CD4-positive, alpha-beta T cell treated with Interleukin-17A for 1 hour (primary cell): ENCODE results near the gene GRIK4.

ENCODE experiments used
- DNase-seq: peaks from one replicate; pipeline ENCODE4 v3.0.0-alpha.2; 2020

The GRIK4 gene

DNA sequence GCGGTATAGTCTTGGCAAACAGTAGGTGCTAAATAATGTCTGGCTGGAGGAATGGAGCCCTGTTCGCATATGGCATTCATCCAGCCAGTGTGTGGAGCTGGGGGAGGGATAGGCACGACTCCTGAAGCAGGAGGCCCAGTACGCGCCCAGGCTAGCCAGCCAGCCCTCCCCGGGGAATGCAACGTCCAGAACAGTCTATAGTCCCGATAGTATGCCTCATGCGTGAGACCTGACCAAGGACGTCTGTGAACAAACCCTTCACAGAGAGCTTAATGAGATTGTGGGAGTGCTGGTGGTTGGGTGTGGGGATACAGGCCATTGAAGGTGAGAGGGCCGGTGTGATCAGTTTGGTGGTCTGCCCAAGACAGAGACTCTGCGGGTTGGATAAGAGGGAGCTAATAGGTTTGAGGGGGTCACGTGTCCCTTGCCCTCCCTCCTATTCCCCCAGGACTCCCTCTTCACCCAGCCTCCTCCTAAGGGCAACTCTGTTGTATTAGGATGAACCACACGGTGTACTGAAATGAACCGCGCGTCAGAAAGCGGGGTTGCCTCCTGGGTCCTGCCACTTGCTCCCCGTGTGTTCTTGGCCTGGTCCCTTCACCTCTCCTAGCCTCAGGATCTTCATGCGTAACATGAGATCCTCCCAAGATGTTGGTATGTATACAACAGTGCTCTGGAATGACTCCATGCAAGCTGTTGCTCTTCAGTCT lies 987 bp upstream of the GRIK4 start:
- no peak for DNase-seq

DNA sequence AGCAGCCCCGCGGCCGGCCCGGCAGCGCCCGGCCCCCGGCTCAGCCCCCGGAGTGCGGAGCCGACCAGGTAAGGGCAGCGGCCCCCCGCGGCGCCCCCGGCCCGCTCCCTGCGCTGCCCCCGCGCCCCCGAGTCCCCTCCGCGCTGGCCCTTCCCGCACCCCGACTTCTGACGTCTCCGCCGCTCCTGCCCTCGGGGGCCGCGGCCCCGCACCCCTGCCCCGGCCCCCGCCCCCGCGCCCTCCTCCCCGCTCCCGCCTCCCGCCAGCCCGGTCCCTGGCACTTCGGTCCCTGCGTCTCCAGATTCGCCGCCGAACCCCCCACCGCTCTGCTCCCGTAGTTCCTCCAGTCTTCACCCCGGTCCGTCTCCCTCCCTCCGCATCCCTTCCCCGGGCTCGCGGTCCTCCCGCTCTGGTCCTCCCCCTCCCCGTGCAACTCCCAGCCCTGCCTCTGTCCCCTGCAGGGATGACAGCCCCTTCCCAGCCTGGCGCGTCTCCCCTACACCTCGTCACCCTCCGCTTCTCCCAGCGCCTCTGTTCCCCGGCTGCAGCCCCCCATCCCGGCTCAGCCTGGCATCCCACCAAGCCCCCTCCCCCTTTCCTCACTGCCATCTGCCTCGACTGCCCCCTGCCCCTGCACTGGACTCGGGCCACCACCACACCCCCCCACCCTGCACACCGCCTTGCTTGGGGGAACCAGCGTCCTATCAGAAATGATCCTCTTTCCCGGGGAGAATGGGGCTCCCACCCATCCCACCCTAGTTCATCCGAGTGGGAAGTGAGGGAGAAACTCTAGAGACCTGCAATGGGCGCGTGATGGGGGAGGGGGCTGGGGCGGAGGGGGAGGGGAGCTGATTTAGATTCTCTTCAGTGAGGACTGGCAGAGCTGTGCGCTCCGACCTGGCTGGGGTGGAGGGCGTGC lies 531 bp downstream of the GRIK4 start:
- DNase-seq = no peak

DNA sequence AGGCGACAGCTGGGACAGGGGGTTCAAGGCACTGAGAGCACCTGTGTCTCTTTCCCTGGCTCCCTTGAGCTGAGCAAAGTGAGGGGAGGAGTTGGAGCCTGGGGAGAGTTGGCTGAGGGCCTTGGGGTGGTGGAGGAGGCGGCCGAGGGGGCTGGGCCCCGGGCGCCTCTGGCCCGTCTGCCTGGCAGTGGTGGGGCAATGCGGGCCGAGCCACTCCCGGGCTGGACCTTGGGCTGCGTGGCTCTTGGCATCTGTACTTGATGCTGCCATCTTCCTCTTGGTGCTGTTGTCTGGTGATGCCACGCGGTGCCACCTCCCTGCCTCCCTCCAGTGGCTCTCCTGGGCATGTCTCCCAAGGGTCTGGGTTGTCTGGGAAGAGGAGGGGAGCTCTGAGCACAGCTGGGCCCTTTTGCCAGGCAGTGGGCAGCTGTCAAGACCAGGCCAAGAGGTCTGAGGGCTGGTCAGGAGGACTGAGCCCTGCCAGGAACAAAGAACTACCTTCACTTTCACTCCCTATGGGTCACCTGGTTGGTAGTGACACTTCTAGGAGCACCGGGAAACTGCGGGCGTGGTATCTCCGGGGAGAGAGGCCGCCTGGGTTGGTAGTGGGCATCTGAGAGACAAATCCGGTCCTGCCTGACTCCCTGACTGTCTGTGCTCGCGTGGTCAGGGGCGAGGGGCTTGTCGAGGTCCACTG lies 1.3 kb downstream of the GRIK4 start:
- no peak for DNase-seq

DNA sequence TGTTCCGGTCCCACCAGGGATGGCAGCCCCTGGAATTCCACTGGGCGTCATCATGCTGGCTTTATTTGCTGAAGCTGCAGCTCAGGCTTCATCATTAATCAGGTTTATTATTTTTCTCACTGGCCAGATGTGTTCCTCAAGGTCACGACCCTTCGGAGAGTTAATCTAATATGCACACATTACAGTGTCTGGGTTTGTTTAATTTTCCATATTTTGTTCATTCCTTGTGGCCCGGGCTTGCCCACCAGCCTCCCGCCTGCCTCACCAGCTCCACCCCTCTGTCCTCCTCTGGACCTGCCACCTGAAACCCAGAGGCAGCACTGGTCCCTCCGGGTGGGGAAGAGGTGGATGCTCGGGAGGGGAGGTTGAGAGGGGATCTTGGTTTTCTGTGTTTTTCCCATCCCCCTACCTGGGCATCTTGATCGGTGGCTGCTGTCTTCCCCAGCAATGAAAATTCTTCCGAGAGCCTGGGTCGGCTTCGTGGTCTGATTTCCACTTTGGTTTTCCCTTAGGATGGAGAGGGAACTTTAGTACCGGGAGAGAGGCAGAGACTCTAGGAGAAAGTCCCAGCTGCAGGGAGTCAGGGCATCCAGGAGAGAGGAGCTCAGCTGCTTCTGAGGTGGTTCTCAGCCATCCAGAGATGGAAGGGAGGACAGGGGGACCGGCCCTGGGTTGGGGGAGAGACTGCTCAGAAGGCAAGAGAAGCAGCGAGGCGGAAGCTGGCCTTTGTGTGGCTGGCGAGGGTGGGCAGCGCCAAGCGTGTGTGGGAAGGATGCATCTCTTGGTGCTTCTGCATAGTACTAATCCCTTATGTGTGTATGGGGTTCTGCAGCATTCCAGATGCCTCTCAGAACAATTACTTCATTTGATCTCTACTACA lies 2.1 kb downstream of the GRIK4 start:
- no peak for DNase-seq

DNA sequence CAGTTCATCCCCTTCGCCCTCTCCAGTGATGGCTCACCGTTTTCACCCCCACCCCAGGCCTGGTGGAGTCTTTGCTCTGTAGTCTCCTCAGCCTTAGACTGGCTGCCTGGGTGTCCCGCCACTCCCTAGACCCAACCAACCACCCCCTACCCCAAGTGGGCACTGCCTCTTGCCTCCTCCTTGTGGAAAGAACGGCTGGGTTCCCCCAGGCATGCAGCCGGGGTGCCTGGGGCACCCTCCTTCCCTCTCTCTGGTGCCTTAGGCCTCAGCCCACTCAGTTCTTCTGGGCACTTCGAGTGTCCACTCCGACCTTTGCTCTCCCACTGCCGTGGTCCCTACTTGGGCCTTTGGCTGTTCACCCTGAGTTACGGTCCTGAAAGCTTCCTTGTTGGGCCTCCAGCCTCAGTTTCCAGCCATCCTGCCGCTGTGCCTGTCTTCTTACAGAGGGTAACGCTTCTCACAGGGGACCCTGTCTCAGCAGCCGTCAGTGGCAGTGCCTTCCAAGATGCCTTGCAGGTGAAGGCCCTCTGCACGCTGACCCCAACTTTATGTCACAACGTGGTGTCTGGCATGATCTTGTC lies 3.1 kb downstream of the GRIK4 start:
- no peak for DNase-seq

DNA sequence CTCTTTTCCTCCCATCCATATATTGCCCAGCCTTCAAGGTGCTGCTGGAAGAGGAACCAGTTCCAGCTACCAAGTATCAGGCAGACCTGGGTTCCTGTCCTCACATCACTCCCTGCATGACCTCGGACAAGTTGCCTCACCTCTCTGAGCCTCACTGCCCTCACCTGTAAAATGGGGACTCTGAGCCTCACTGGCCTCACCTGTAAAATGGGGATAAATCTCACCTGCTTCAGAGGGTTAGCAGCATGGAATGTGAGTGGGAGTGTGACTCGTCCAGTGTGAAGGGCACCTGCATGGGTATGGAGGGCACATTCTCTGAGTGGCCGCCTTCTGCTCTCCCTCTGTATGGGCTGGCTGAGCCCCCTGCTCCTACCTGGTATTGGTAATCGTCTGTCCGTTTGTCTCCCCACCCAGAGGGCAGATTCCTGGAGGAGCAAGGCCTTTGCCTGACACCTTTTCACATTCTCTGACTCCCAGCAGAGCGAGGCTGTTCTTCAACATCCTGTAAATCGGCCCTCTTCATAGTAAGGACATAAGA lies 3.7 kb downstream of the GRIK4 start:
- no peak for DNase-seq

DNA sequence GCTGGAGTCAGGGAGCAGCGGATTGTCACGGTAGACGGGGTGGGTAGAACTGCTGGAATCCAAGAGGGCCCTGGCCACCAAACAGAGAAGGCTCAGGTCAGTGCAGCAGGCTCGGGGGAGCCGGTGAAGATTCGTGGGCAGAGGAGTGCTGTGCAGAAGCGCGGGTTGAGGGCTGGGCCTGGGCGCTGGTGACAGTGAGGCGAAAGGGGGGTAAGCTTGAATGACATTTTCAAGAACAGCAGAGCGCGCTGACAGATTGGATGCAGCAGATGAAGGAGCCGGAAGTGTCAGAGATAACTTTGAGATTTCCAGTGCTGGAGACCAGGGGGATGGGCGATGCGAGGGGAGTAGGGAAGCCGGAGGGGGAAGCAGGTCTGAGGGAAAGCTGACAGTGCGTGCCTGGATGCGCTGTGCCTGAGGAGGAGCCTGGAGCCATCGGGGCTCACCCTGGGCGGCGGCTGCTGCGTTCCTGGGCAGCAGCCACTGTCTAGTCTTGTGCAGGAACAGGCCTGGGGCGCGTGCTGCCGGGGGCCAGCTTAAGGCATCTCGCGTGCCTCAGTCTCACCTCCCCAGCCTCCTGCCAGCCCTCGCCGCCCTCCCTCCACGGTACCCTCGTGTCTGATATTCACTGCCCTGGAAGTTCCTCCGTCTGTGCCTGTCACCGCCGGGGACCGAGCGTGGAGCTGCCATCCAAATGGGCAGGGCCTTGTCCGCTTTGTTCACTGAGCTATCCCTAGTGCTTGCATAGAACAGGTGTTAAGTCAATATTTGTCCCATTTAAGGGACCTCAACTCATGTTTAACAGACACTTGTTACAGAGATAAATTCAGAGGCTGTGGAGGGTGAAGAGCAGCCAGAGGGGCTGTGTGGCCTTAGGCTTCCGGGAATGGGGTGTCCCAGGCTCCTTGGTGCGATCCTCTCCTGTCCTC lies 5.2 kb downstream of the GRIK4 start:
- no peak for DNase-seq

DNA sequence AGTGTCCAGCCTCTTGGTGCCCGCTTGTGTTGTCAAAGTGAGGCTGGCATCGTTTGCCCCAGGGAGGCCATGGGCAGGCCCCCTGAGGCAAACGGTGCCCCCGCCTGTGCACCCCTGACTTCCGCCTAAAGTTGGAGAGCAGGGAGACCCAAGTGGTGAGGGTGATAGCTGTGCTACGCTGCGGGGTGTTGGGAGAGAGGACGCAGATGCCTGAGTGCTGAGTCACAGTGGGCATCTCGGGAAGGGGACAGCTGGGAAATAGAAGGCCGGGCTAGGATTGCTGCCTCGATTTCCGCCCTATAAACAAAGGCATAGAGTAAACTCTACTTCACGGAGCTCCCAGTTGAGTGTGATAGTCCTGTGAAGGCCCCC lies 5.8 kb downstream of the GRIK4 start:
- no peak for DNase-seq

DNA sequence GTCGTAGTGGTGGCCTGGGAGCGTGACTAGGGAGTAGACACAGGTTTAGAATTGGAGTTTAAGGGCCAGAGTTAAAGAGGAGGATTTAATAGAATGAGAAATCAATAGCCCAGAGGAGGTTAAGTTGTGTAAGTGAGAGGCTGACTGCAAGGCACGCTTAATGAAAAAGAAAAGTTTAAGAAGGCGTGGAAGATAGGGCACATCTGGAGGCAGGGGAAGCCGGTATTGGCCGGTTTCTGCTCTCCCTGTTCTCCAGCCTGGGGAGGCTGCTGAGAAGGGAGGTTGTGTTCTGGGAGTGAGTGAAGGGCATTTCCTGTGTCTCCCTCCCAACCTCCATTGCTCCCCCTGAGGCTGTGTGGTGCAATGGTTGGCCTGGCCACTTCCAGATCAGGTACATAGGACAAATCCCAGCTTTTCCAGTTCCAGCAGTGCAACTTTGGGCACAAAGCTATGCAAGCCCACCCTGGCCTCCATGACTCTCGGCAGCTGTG lies 6.3 kb downstream of the GRIK4 start:
- DNase-seq = no peak

DNA sequence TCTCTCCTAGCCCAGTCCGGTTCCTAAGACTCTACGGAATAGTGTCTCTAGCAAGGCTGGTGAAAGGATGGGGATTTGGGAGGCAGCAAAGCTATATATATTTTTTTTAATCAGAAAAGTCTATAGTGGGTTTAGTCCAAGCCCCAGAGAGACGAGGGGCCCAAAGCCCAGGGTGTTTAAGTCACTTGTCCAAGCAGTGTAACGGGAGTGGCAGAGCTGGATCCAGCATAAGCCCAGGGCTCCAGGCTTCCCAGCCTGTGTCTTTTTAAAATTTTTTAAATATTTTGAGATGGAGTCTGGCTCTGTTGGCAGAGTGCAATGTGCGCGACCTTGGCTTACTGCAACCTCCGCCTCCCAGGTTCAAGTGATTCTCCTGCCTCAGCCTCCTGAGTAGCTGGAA lies 6.8 kb downstream of the GRIK4 start:
- DNase-seq = no peak

DNA sequence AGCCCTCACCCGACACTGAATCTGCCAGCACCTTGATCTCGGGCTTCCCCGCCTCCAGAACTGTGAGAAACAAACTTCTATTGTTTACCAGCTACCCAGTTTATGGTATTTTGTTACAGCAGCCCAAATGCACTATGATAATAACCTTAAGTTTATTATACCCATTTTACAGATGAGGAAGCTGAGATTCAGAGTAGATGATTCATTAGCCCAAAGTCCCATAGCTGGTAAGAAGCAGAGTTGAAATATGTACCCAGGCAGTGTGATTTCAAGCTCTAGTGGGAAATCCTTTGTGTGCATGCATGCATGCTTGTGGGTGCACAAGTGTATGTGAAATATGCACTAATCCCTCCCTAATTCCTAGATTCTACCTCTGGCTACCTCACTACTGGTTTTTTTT lies 7.9 kb downstream of the GRIK4 start:
- no peak for DNase-seq

DNA sequence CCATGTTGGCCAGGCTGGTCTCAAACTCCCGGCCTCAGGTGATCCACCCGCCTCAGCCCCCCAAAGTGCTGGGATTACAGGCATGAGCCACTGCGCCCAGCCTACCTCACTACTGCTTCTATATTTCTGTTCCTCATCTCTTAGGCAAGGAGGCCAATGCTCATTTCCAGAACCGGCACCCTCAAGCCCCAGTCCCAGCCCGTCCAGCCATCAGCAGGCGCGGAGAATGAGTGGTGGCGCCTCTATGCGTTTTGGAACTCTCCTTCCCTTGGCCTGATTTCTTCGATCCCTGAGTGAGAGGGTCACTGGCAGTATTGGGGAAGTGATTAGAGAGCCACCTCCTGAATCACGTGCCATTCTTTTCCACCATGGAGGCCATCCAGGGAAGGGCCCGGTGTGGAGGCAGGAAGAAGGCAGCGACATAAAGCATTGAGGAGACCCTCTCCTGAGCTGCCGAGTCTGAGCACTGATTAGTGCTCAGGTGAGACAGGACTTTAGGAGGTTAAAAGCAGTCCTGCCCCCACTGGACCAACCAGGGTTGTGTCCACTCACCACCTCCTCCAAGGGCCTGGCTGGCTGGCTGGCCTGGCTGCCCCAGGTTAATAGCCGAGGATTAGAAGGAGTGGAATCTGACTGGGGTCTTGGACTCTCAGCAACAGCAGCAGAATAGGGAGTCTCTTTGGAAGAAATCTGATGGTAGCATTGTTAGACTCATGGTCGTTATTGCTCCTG lies 8.7 kb downstream of the GRIK4 start:
- no peak for DNase-seq

DNA sequence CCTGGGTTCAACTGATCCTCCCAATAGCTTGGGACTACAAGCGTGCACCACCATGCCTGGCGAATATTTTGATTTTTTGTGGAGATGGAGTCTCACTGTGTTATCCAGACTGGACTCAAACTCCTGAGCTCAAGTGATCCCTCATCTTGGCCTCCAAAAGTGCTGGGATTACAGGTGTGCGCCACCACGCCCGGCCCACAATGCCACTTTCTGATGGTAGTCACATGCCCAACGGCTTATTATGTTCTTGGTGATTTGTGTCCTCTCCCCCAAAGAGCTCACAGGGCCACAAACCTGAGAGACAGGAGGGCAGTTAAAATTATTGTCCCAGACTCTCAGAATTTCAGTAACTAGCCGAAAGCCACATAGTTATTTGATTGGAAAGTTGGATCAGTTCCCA lies 9.6 kb downstream of the GRIK4 start:
- DNase-seq = no peak

DNA sequence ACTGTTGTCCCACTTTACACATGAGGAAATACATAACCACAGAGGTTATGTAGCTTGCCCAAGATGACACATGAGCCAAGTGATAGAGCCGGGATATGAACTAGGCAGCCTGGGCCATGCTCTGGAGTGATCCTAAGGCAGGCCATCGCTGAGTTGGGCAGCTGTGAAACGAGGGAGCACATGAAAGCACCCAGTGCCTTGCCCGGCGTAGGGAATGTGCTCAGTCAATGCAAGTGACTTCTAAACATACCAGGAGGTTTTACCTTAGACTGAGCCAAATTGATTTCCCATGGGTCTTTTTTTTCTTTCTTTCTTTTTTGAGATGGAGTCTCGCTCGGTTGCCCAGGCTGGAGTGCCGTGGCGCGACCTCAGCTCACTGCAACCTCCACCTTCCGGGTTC lies 10.5 kb downstream of the GRIK4 start:
- DNase-seq = no peak

DNA sequence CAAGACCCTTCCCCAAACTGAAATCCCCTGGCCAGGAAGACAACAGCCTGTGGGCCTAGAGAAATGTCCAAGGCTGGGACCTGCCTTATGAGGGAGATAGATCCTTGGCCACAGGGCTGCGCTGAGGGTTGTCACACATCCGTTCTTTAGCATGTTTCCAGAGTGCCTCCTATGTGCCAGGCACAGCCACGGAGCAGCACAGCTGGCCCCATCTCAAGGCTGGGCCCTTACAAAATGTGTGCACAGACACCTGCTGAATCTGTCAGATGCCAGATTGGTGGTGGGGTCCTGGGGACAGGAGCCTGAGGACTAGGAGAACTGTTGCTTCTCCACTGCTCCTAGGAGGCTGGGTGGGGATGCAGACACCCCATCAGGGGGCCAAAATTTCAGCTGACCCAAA lies 11.2 kb downstream of the GRIK4 start:
- DNase-seq = no peak

DNA sequence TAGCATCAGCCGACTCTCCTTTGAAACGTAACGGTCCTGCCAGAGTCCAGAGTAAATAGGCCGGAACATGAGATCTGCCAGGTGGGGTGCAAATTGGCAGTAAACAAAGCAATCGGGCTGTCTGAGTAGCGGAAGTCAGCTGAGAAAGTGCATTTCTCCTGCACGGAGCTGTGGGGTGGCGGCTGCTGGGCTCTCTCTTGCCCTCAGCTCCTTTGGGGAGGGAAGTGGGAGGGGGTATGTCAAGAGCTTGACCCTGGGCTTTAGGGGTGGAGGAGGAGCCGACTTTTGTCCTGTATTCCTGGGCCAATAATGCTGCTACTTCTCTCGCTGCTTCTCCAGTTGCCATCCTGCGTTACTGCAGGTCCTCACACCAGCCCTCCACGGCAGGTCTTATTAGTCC lies 11.6 kb downstream of the GRIK4 start:
- no peak for DNase-seq

DNA sequence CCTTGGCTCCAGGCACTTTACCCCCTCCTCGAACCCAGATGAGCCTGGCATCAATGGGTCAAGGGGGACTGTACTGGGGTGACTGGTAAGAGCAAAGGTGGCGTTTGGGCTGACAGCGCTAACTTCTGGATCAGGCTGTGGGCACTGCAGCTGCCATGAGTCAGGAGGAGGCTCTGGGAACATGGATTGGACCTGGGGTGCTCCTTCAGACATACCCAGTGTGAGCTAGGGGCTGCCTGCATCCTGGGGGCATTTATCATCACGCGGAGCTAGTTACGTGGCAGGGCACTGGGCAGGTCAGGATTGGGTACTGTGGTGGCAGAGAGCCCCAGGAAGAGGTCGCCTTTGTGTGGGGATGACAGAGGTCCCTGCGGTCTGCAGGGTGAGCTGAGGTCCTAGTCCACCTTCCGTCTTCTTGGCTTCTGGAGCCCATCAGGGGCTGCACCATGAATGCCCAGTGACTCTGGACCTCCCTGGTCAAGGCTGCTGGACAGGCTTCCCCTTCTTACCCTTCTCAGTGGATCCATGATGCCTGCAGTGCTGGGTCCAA lies 13.1 kb downstream of the GRIK4 start:
- no peak for DNase-seq

DNA sequence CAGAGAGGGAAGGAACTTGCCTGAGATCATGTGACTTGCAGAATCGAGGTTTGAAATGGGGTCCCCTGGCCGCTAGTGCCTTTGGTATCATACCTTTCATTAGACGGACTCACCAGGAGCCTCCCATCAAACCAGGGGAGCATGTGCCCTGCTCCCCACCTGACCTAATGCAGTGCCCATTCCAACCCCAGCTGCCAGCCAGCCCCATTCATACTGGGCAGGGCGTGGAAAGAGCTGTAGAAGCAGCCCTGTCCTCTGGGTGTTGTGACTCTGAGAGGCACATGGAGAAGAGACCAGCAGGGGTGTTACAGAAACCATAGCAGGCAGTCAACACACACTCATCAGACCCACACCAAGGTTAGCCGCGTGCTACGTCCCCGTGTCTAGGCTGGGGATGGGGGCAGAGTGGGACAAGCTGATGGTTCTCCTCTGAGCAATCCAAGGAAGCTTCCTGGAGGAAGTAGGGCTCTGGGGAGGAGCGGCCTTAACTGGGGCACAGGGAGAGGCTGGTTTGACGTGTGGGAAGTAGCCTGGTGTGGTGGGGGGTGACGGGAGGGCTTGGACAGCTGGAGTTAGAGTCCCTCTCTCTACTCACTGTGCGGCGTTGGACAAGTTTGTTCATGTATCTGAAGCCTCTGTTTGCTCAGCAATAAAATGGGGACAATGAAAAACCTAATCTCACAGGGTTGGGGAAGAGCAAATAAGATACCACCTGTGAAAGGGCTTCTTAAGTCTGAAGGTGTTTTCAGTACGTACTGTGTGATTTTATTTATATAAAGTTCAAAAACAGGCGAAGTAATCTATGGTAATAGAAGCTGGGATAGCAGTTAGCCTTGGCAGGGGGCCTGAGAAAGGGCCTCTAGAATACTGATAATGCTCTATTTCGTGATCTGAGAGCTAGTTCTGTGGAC lies 14.0 kb downstream of the GRIK4 start:
- no peak for DNase-seq

DNA sequence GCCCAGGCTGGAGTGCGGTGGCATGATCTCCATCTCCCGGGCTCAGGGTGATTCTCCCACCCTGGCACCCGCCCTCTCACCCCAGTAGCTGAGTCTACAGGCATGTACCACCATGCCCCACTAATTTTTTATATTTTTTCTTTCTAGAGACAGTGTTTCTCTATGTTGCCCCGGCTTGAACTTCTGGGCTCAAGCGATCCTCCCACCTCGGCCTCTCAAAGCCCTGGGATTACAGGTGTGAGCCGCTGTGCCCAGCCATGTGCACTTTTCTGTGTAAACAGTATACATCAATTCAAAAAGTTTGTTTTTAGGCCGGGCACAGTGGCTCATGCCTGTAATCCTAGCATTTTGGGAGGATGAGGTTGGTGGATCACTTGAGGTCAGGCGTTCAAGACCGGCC lies 14.7 kb downstream of the GRIK4 start:
- DNase-seq = no peak
